MM.1S (cell line): ENCODE data around the gene C9.

Experiments
- DNase-seq: peaks from one replicate; pipeline ENCODE4 v3.0.0-alpha.2; 2015
- H2AFZ ChIP-seq: fragments of 300-600 bp; sonication (generic); 2 replicates; pipeline ENCODE4 v1.6.0; 2016; ENCODE audit warnings: antibody characterized with exemption, low read length
- H3F3A ChIP-seq: fragments of 300-600 bp; sonication (generic); 2 replicates; pipeline ENCODE4 v1.6.1; 2016; ENCODE audit warnings: mild to moderate bottlenecking, antibody characterized with exemption, low read length, moderate library complexity, mixed read lengths; ENCODE audit not compliant: insufficient read depth
- H3K27ac ChIP-seq: fragments of 300-600 bp; sonication (generic); 2 replicates; pipeline ENCODE4 v1.5.1; 2016; ENCODE audit warnings: mild to moderate bottlenecking, low read length
- H3K27me3 ChIP-seq: fragments of 300-600 bp; sonication (generic); replicated peaks from 2 replicates; pipeline ENCODE4 v1.6.0; 2016; ENCODE audit warnings: low read length; ENCODE audit not compliant: insufficient read depth
- H3K36me3 ChIP-seq: fragments of 300-600 bp; sonication (generic); replicated peaks from 2 replicates; pipeline ENCODE4 v1.6.1; 2016; ENCODE audit warnings: mild to moderate bottlenecking, low read length, mixed read lengths; ENCODE audit not compliant: insufficient read depth
- H3K4me1 ChIP-seq: fragments of 300-600 bp; sonication (generic); 2 replicates; pipeline ENCODE4 v1.6.1; 2016; ENCODE audit warnings: low read length, mixed read lengths
- H3K4me2 ChIP-seq: fragments of 300-600 bp; sonication (generic); 2 replicates; pipeline ENCODE4 v1.6.0; 2016; ENCODE audit warnings: low read depth, low read length
- H3K4me3 ChIP-seq: fragments of 300-600 bp; sonication (generic); 2 replicates; pipeline ENCODE4 v1.5.1; 2016; ENCODE audit warnings: low read length, mixed read lengths
- H3K79me2 ChIP-seq: fragments of 300-600 bp; sonication (generic); 2 replicates; pipeline ENCODE4 v1.6.1; 2016; ENCODE audit warnings: mixed run types, low read length, mixed read lengths
- H3K9ac ChIP-seq: fragments of 300-600 bp; sonication (generic); 2 replicates; pipeline ENCODE4 v1.6.1; 2016; ENCODE audit warnings: low read length, mixed read lengths
- H3K9me2 ChIP-seq: fragments of 300-600 bp; sonication (generic); replicated peaks from 2 replicates; pipeline ENCODE4 v1.6.1; 2016; ENCODE audit warnings: mild to moderate bottlenecking, low read length, mixed read lengths; ENCODE audit not compliant: insufficient read depth
- H3K9me3 ChIP-seq: fragments of 300-600 bp; sonication (generic); replicated peaks from 2 replicates; pipeline ENCODE4 v1.6.1; 2016; ENCODE audit warnings: mild to moderate bottlenecking, low read length, mixed read lengths; ENCODE audit not compliant: insufficient read depth
- H4K20me1 ChIP-seq: fragments of 300-600 bp; sonication (generic); 2 replicates; pipeline ENCODE4 v1.6.1; 2016; ENCODE audit warnings: mild to moderate bottlenecking, low read length, moderate library complexity, mixed read lengths; ENCODE audit not compliant: insufficient read depth
- CTCF ChIP-seq: fragments of 300-600 bp; sonication (generic); IDR thresholded peaks from 2 replicates; pipeline ENCODE4 v1.5.1; 2016; ENCODE audit warnings: antibody characterized with exemption, low read length, mixed read lengths
- EZH2 ChIP-seq: fragments of 300-600 bp; sonication (generic); optimal IDR thresholded peaks from 2 replicates; pipeline ENCODE3; 2017; ENCODE audit warnings: low read depth, mild to moderate bottlenecking, antibody characterized with exemption, low read length, mixed read lengths
- EZH2phosphoT487 ChIP-seq: fragments of 300-600 bp; sonication (generic); IDR thresholded peaks from 2 replicates; pipeline ENCODE4 v1.6.1; 2018; ENCODE audit warnings: antibody characterized with exemption, low read length

The C9 gene

GRCh38 chr5:39369123-39369815 is 5.0 kb upstream of the C9 start:
- H3K79me2 ChIP-seq = no peaks in the 10 kb centered on the region
- no peak overlapping the region for H3K27ac ChIP-seq
- no peaks in the 10 kb centered on the region for H3K9me2 ChIP-seq
- H3K27me3 ChIP-seq = no peaks in the 10 kb centered on the region
- no peaks in the 10 kb centered on the region for H4K20me1 ChIP-seq
- H2AFZ ChIP-seq = no peak overlapping the region
- H3K36me3 ChIP-seq = no peaks in the 10 kb centered on the region
- no peaks in the 10 kb centered on the region for H3K4me1 ChIP-seq
- no peak overlapping the region for H3K4me2 ChIP-seq
- no peak overlapping the region for H3K4me3 ChIP-seq
- H3F3A ChIP-seq = no peaks in the 10 kb centered on the region
- TF ChIP-seq CTCF (no peak), EZH2phosphoT487 (no peak), EZH2 (no peak)
- H3K9me3 ChIP-seq = no peaks in the 10 kb centered on the region
- DNase-seq = no peak
- H3K9ac ChIP-seq = no peak overlapping the region

- Histone ChIP-seq H3K27me3 (no peaks in the 10 kb centered on the region), H3K9ac (no peak overlapping the region), H3K36me3 (no peaks in the 10 kb centered on the region), H3K4me1 (no peaks in the 10 kb centered on the region), H3K4me2 (no peak overlapping the region), H2AFZ (no peak overlapping the region), H3K27ac (no peak overlapping the region), H3K4me3 (no peak overlapping the region), H4K20me1 (no peaks in the 10 kb centered on the region), H3F3A (no peaks in the 10 kb centered on the region), H3K79me2 (no peaks in the 10 kb centered on the region), H3K9me3 (no peaks in the 10 kb centered on the region), H3K9me2 (no peaks in the 10 kb centered on the region)
- no peak for DNase-seq
- TF ChIP-seq EZH2 = no peak
- no peak for TF ChIP-seq EZH2phosphoT487
- no peak for TF ChIP-seq CTCF
Measured at GRCh38 chr5:39368116-39368515, 3.8 kb upstream of the C9 start.

GRCh38 chr5:39367711-39368110 is 3.4 kb upstream of the C9 start:
- H3F3A ChIP-seq = no peaks in the 10 kb centered on the region
- no peaks in the 10 kb centered on the region for H3K9me3 ChIP-seq
- no peak overlapping the region for H3K27ac ChIP-seq
- no peaks in the 10 kb centered on the region for H3K27me3 ChIP-seq
- H2AFZ ChIP-seq = no peak overlapping the region
- DNase-seq = no peak
- H3K9me2 ChIP-seq = no peaks in the 10 kb centered on the region
- H3K4me1 ChIP-seq = no peaks in the 10 kb centered on the region
- no peaks in the 10 kb centered on the region for H3K79me2 ChIP-seq
- TF ChIP-seq EZH2 = no peak
- TF ChIP-seq CTCF = no peak
- no peak for TF ChIP-seq EZH2phosphoT487
- H3K36me3 ChIP-seq = no peaks in the 10 kb centered on the region
- H3K9ac ChIP-seq = no peak overlapping the region
- no peaks in the 10 kb centered on the region for H4K20me1 ChIP-seq
- no peak overlapping the region for H3K4me2 ChIP-seq
- H3K4me3 ChIP-seq = no peak overlapping the region
